OCI-LY7 (cell line): ENCODE results near the gene C1orf210. TPM values are rescaled to one million over a fixed set of nuclear protein-coding genes. Genes with fewer than 3 reads are reported as not detected.

Experiments used
- BruUV-seq: library from RNA; stranded (reverse); fragments of 400-500 nt; replicated peaks from 2 replicates; lab custom pipeline; 2021; lab: Mats Ljungman, UMichigan
- CTCF ChIA-PET: fragments of 300-600 bp; sonication (Branson Sonifier 250); formaldehyde crosslinking; loops from one replicate; lab custom pipeline; 2022; ENCODE audit warnings: antibody characterized with exemption; ENCODE audit not compliant: unreplicated experiment; lab: Charles Lee
- POLR2A ChIA-PET: fragments of 300-600 bp; sonication (Branson Sonifier 250); formaldehyde crosslinking; loops from one replicate; lab custom pipeline; 2022; ENCODE audit warnings: antibody characterized with exemption; lab: Charles Lee
- DNase-seq: peaks from one replicate; pipeline ENCODE4 v3.0.0-alpha.2; 2015; ENCODE audit warnings: low spot score
- H2AFZ ChIP-seq: fragments of 200-600 bp; sonication (generic), shearing (Covaris generic); 2 replicates; pipeline ENCODE4 v1.6.1; 2014; ENCODE audit warnings: mild to moderate bottlenecking, antibody characterized with exemption, low read length, moderate library complexity
- H3K27ac ChIP-seq: fragments of 200-600 bp; sonication (generic); 2 replicates; pipeline ENCODE4 v1.5.1; 2014; ENCODE audit warnings: mixed run types, low read depth, mild to moderate bottlenecking, moderate library complexity, low read length, inconsistent platforms; ENCODE audit not compliant: poor library complexity, severe bottlenecking
- H3K36me3 ChIP-seq: fragments of 200-600 bp; sonication (generic); 2 replicates; pipeline ENCODE4 v1.6.1; 2014; ENCODE audit warnings: mild to moderate bottlenecking, antibody characterized with exemption, low read length, moderate library complexity, mixed read lengths; ENCODE audit not compliant: insufficient read depth
- H3K4me1 ChIP-seq: fragments of 200-600 bp; sonication (generic); 2 replicates; pipeline ENCODE4 v1.5.1; 2014; ENCODE audit warnings: mild to moderate bottlenecking, low read length; ENCODE audit not compliant: insufficient read depth, poor library complexity, severe bottlenecking
- H3K4me2 ChIP-seq: fragments of 200-600 bp; sonication (generic); 2 replicates; pipeline ENCODE4 v1.6.1; 2014; ENCODE audit warnings: mild to moderate bottlenecking, low read length
- H3K4me3 ChIP-seq: fragments of 200-600 bp; sonication (generic); 2 replicates; pipeline ENCODE4 v1.5.1; 2014; ENCODE audit warnings: mild to moderate bottlenecking, low read depth, low read length; ENCODE audit not compliant: poor library complexity, severe bottlenecking
- H3K79me2 ChIP-seq: fragments of 200-600 bp; sonication (generic); 2 replicates; pipeline ENCODE4 v1.6.1; 2016; ENCODE audit warnings: low read depth, mild to moderate bottlenecking, low read length, moderate library complexity, mixed read lengths; ENCODE audit not compliant: insufficient read depth
- H3K9me2 ChIP-seq: fragments of 200-600 bp; sonication (generic); 2 replicates; pipeline ENCODE4 v1.6.1; 2016; ENCODE audit warnings: mild to moderate bottlenecking, low read length, mixed read lengths; ENCODE audit not compliant: insufficient read depth
- H3K9me3 ChIP-seq: fragments of 200-600 bp; sonication (generic); 2 replicates; pipeline ENCODE4 v1.6.1; 2014; ENCODE audit warnings: mild to moderate bottlenecking, mixed run types, low read length, mixed read lengths
- H4K20me1 ChIP-seq: fragments of 200-600 bp; sonication (generic); 2 replicates; pipeline ENCODE4 v1.6.1; 2014; ENCODE audit warnings: mild to moderate bottlenecking, antibody characterized with exemption, low read length, moderate library complexity, mixed read lengths; ENCODE audit not compliant: insufficient read depth
- EZH2phosphoT487 ChIP-seq: fragments of 200-600 bp; sonication (generic); IDR thresholded peaks from 2 replicates; pipeline ENCODE4 v1.6.1; 2018; ENCODE audit warnings: low read depth, borderline replicate concordance, mild to moderate bottlenecking, mixed run types, antibody characterized with exemption, low read length, moderate library complexity, mixed read lengths
- intact Hi-C: fragments of 100-400 bp; cut with micrococcal nuclease; formaldehyde crosslinking; loops from one replicate; pipeline ENCODE4 v1.10.0; 2022; ENCODE audit not compliant: unreplicated experiment
- total RNA-seq, 2 experiments: library from RNA; depleted of rRNA in 1 of 2; stranded (reverse); fragments of >200 nt in 1 of 2; shearing (Covaris generic) in 1 of 2; gene quantifications; 2 replicates each; pipeline ENCODE4 v1.2.3, GENCODE V29; 2014 to 2022
- TF ChIP-seq, protein P1 (sequence below): fragments of 200-600 bp; sonication (generic); conservative IDR thresholded peaks from 2 replicates; pipeline ENCODE4 v1.5.1; 2014; ENCODE audit warnings: mild to moderate bottlenecking, antibody characterized with exemption, low read length, moderate library complexity, mixed read lengths

Gene C1orf210
- total RNA-seq, 2 experiments from 2014 or later: not detected

GRCh38 chr1:43275826-43276620 lies 9.4 kb downstream of the C1orf210 start:
- DNase-seq: no peak
- Histone ChIP-seq H3K27ac (no peak overlapping the region), H3K79me2 (no peaks in the 10 kb centered on the region), H3K4me3 (no peak overlapping the region), H3K4me2 (no peak overlapping the region), H3K4me1 (peaks cover 10% of the 10 kb centered on the region), H3K9me2 (no peaks in the 10 kb centered on the region), H3K36me3 (no peaks in the 10 kb centered on the region), H3K9me3 (no peaks in the 10 kb centered on the region), H4K20me1 (no peaks in the 10 kb centered on the region), H2AFZ (no peak overlapping the region)
- POLR2A ChIA-PET: no interaction called here
- intact Hi-C loops: no loop called here
- BruUV-seq: no TSS peak
- CTCF ChIA-PET: no interaction called here
- TF ChIP-seq EZH2phosphoT487: no peak
- TF ChIP-seq, protein P1, sequence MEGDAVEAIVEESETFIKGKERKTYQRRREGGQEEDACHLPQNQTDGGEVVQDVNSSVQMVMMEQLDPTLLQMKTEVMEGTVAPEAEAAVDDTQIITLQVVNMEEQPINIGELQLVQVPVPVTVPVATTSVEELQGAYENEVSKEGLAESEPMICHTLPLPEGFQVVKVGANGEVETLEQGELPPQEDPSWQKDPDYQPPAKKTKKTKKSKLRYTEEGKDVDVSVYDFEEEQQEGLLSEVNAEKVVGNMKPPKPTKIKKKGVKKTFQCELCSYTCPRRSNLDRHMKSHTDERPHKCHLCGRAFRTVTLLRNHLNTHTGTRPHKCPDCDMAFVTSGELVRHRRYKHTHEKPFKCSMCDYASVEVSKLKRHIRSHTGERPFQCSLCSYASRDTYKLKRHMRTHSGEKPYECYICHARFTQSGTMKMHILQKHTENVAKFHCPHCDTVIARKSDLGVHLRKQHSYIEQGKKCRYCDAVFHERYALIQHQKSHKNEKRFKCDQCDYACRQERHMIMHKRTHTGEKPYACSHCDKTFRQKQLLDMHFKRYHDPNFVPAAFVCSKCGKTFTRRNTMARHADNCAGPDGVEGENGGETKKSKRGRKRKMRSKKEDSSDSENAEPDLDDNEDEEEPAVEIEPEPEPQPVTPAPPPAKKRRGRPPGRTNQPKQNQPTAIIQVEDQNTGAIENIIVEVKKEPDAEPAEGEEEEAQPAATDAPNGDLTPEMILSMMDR: no peak

DNA sequence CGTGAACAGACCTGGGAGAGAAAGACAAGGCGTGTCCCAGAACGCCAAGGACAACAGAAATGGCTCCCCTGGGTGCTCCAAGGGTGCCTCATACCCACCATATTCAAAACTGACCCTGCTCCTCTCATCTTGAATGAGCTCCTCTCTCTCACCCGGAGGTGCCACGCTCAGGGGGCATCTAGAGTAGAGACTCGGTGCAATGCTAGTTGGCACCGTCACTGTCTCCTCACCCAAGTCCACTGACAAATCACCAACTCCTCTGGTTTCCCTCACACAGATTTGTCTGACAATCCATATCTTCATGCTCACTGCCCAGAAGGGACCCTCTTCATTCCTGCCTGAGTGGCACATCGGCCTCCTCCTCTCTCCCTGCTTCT lies 10.6 kb downstream of the C1orf210 start:
- no peak overlapping the region for H3K27ac ChIP-seq
- CTCF ChIA-PET: no interaction called here
- POLR2A ChIA-PET: interaction anchor here (0.6 kb wide), 1 partner anchor 95 kb away, joined by 8 read pairs; no protein-coding TSS in a partner anchor
- no peak overlapping the region; the same call in 1 of the 2 replicates for H3K4me2 ChIP-seq
- no peak for DNase-seq
- H4K20me1 ChIP-seq: no peaks in the 10 kb centered on the region
- no peaks in the 10 kb centered on the region for H3K79me2 ChIP-seq
- no TSS peak for BruUV-seq
- no peaks in the 10 kb centered on the region for H3K9me3 ChIP-seq
- peak overlapping the region; percentile 88; the same call in 1 of the 2 replicates for H2AFZ ChIP-seq
- intact Hi-C loops: no loop called here
- H3K36me3 ChIP-seq: no peaks in the 10 kb centered on the region
- no peaks in the 10 kb centered on the region for H3K9me2 ChIP-seq
- peaks cover 10% of the 10 kb centered on the region for H3K4me1 ChIP-seq
- no peak overlapping the region for H3K4me3 ChIP-seq
- TF ChIP-seq, protein P1: no peak
- TF ChIP-seq EZH2phosphoT487: no peak

DNA sequence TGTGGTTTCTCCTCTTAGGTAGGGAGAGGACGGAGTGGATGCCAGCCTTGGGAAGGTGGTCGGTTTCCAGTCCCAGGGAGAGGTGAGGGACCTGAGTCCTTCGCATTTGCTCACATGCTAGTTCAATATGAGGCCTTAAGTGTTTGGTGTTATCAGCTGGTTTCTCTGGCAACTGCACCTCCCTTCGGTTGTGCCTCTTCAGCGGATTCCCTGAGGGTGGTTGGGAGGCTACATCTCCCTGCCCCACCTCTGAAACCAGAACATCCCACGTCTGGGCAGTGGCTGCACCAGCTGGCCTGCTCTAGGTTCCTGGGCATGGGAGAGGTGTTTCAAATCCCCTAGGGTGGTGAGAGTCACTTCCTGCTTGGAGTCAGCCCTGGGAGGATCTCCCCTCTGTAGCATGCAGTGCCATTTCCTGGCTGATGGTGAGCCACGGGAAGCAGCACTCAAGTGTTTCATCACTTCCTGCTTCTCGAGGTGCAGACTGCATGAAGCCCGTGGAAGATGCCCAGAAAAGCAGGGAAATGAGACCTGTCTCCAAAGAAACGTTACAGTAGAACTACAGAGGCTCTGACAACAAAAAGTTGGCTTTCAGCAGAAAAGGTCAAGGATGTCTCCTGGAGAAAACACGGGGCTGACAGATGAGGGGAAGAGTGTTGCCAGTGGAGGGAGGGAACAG lies 11.1 kb downstream of the C1orf210 start:
- H3K79me2 ChIP-seq: no peaks in the 10 kb centered on the region
- H3K4me1 ChIP-seq: peaks cover 10% of the 10 kb centered on the region
- H3K9me3 ChIP-seq: no peaks in the 10 kb centered on the region
- H3K27ac ChIP-seq: no peak overlapping the region
- CTCF ChIA-PET: no interaction called here
- POLR2A ChIA-PET: interaction anchor here (0.6 kb wide), 1 partner anchor 96 kb away, joined by 8 read pairs; no protein-coding TSS in a partner anchor
- no TSS peak for BruUV-seq
- no peaks in the 10 kb centered on the region for H3K36me3 ChIP-seq
- intact Hi-C loops: no loop called here
- DNase-seq: peak; percentile 71
- peak overlapping the region; percentile 88 for H2AFZ ChIP-seq
- H3K4me2 ChIP-seq: peak overlapping the region; percentile 19
- no peak overlapping the region for H3K4me3 ChIP-seq
- no peaks in the 10 kb centered on the region for H4K20me1 ChIP-seq
- TF ChIP-seq, protein P1: no peak
- no peak for TF ChIP-seq EZH2phosphoT487
- no peaks in the 10 kb centered on the region for H3K9me2 ChIP-seq
